Naive B cell (primary cell): ENCODE measurements around the gene ZNF408. TPM values are rescaled to one million over a fixed set of nuclear protein-coding genes. Genes with fewer than 3 reads are reported as not detected.

ENCODE experiments used
- ATAC-seq, 2 donors: fragments of 150-1000 bp; cut with Tn5 transposase; 2 replicates each; pipeline ENCODE4 v1.10.0; 2021; ENCODE audit warnings: low read depth in 2 of 2, mild to moderate bottlenecking in 2 of 2, moderate library complexity in 2 of 2
- DNase-seq: peaks from one replicate; pipeline ENCODE4 v3.0.0; 2022
- H3K27ac Mint-ChIP-seq, 6 donors: one replicate each; pipeline ENCODE4 v1.8.0; 2020 to 2022; ENCODE audit warnings: mild to moderate bottlenecking in 6 of 6, mixed read lengths in 6 of 6, moderate library complexity in 5 of 6, inconsistent platforms in 2 of 6
- H3K27me3 Mint-ChIP-seq, 3 donors: one replicate each; pipeline ENCODE4 v1.8.0; 2021 to 2022; ENCODE audit warnings: mixed read lengths in 3 of 3, mild to moderate bottlenecking in 1 of 3
- H3K36me3 Mint-ChIP-seq, 2 donors: one replicate each; pipeline ENCODE4 v1.8.0; 2020 to 2022; ENCODE audit warnings: mixed read lengths in 2 of 2, inconsistent platforms in 1 of 2, mild to moderate bottlenecking in 1 of 2
- H3K4me1 Mint-ChIP-seq, 3 donors: one replicate each; pipeline ENCODE4 v1.8.0; 2020 to 2022; ENCODE audit warnings: mixed read lengths in 3 of 3, inconsistent platforms in 1 of 3, mild to moderate bottlenecking in 1 of 3, moderate library complexity in 1 of 3
- H3K4me3 Mint-ChIP-seq, 8 donors: one replicate each; pipeline ENCODE4 v1.8.0; 2020 to 2022; ENCODE audit warnings: mild to moderate bottlenecking in 8 of 8, mixed read lengths in 8 of 8, moderate library complexity in 8 of 8, inconsistent platforms in 2 of 8
- H3K9me3 Mint-ChIP-seq, 7 donors: one replicate each; pipeline ENCODE4 v1.8.0; 2020 to 2022; ENCODE audit warnings: mixed read lengths in 7 of 7, mild to moderate bottlenecking in 5 of 7, inconsistent platforms in 2 of 7, moderate library complexity in 1 of 7
- polyA plus RNA-seq, 6 donors: library from polyadenylated mRNA; unstranded; fragments of 300-500 nt; fragmentation: Illumina TruSeq; gene quantifications; one replicate each; pipeline ENCODE4 v1.2.3, GENCODE V29; 2021; ENCODE audit warnings: low read depth in 6 of 6

The ZNF408 gene
- polyA plus RNA-seq = 10 to 100 TPM in 5 of 6 donors, 1 to 10 TPM in 1; 6.2 to 13.8 (median 11.3) TPM

DNA sequence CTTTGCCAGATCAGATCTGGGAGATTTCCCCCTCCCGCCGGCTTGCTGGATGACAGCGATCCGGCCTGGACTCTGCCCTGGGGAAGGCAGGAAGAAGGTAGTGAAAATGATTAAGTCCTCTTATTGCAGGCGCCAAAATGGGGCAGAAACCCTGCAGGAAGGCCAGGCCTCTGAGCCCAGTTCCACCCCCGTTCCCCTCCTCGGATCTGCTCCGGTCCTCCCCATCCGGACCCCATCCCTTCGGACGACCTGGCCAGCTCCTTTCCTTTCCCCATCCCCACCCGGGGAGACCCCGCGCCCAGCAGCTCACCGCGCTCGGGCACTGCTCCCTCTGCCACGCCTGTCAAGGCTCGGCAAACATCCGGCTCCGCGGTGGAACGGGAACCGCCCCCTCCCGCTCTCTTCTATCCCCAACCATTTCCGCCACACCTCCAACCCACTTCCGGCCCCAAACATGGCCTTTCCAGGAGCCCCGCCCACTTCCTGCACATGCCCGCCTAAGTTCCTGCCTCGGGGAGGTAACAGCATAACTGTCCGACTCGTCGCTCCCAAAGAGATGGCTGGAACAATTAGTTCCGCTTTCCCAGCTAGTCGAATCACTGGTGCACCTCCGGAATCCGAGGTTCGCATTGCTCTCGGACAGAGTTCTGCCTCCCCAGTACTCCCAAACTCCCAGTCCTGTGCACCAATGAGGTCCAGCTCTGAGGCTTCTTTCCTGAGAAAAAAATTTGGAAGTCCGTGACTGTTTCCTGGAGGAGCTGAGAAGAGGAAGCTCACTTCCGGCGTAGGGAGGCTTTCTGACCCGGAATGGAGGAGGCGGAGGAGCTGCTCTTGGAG, at the start of gene ZNF408, which contains the start of gene ARHGAP1:
Gene ZNF408 (plus strand): TSS at position 791 of the 837 bp plus-strand sequence. CDS start 17 bp downstream, at position 808.
Gene ARHGAP1 (minus strand): TSS at position 379 of the 837 bp plus-strand sequence. CDS start 4,512 bp downstream, outside the sequence.
- peaks cover 39 to 64% (median 52%) of the 10 kb centered on the region in 3 donors for H3K4me1 Mint-ChIP-seq
- H3K36me3 Mint-ChIP-seq = peaks cover 0 to 5% of the 10 kb centered on the region in 2 donors
- ATAC-seq = peak; percentile 94

GRCh38 chr11:46655631-46656030, 45.2 kb upstream of the ZNF408 start:
- Mint-ChIP-seq H3K4me3 (no peak overlapping the region), H3K9me3 (no peaks in the 10 kb centered on the region), H3K27me3 (no peaks in the 10 kb centered on the region), H3K36me3 (peaks cover 9 to 27% of the 10 kb centered on the region in 2 donors), H3K4me1 (peaks cover 0 to 3% (median 0%) of the 10 kb centered on the region in 3 donors), H3K27ac (no peak overlapping the region)
- ATAC-seq (no peak), DNase-seq (no peak)

More for the DNA sequence above, at the start of gene ZNF408, which contains the start of gene ARHGAP1:
- no peaks in the 10 kb centered on the region for H3K9me3 Mint-ChIP-seq
- peak; percentile 97 for DNase-seq
- peak within 1 kb of the TSS; percentile 97 to 100 (median 98) for H3K4me3 Mint-ChIP-seq
- H3K27me3 Mint-ChIP-seq = no peaks in the 10 kb centered on the region
- peak within 1 kb of the TSS; percentile 89 to 98 (median 96) for H3K27ac Mint-ChIP-seq

DNA sequence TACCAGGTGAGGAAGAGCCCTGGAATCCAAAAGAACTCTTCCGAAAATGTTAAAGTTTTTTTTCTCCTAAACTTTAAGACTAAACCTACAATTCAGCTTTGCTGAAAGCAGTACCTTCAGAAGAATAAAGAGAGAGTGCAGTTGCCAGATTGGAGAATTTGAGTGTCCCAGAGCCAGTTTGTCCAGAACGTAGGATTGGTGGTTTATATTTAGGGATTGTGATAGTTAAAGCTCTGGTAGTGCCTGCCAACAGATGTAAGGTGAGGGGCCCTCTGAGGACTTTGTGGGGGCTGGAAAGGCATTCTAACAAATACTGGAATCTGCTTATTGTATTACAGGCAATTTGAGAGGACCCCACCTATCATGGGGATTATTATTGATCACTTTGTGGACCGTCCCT, 43.6 kb upstream of the ZNF408 start:
- no peak for ATAC-seq
- Mint-ChIP-seq H3K27ac (peak overlapping the region in 1 of 6 donors; percentile 15), H3K36me3 (peaks cover 0 to 20% of the 10 kb centered on the region in 2 donors)

GRCh38 chr11:46658259-46658658, 42.6 kb upstream of the ZNF408 start:
- no peaks in the 10 kb centered on the region for H3K4me1 Mint-ChIP-seq
- H3K4me3 Mint-ChIP-seq = no peak overlapping the region
- ATAC-seq (no peak), DNase-seq (no peak)
- H3K27ac Mint-ChIP-seq = no peak overlapping the region
- no peaks in the 10 kb centered on the region for H3K9me3 Mint-ChIP-seq
- peaks cover 0 to 20% of the 10 kb centered on the region in 2 donors for H3K36me3 Mint-ChIP-seq
- H3K27me3 Mint-ChIP-seq = no peaks in the 10 kb centered on the region

More for the DNA sequence above, 43.6 kb upstream of the ZNF408 start:
- Mint-ChIP-seq H3K9me3 (no peaks in the 10 kb centered on the region), H3K4me3 (no peak overlapping the region), H3K4me1 (no peaks in the 10 kb centered on the region), H3K27me3 (no peaks in the 10 kb centered on the region)
- DNase-seq = no peak

GRCh38 chr11:46659908-46660307, 40.9 kb upstream of the ZNF408 start:
- no peaks in the 10 kb centered on the region for H3K27me3 Mint-ChIP-seq
- no peaks in the 10 kb centered on the region for H3K9me3 Mint-ChIP-seq
- no peak overlapping the region for H3K4me3 Mint-ChIP-seq
- ATAC-seq (no peak), DNase-seq (no peak)
- peaks cover 13 to 20% of the 10 kb centered on the region in 2 donors for H3K36me3 Mint-ChIP-seq
- no peaks in the 10 kb centered on the region for H3K4me1 Mint-ChIP-seq
- peak overlapping the region in 2 of 6 donors; percentile 1 to 17 for H3K27ac Mint-ChIP-seq

DNA sequence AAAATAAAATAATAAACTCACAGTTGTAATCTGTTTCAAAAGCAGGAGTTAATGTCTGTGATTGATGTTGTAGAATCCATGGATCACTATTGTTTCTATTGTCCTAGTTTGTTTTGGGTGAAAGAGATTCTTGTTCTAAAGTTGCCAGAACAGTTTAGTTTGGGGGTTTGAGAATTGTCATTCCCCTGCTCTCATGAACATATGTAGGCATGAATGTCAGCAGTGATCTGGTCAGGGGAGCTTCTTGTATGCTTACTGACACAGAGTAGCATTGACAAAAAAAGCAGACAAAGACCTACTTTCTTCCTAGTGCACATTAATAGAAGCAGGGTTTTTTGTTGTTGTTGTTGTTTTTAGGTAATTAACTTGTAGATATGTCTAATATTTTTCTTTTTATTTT, 39.0 kb upstream of the ZNF408 start:
- DNase-seq (no peak), ATAC-seq (no peak)
- H3K36me3 Mint-ChIP-seq = peaks cover 18 to 26% of the 10 kb centered on the region in 2 donors
- H3K27ac Mint-ChIP-seq = no peak overlapping the region
- no peaks in the 10 kb centered on the region for H3K27me3 Mint-ChIP-seq
- peaks cover 0 to 2% (median 0%) of the 10 kb centered on the region in 3 donors for H3K4me1 Mint-ChIP-seq
- no peaks in the 10 kb centered on the region for H3K9me3 Mint-ChIP-seq
- H3K4me3 Mint-ChIP-seq = no peak overlapping the region

- Mint-ChIP-seq H3K27me3 (no peaks in the 10 kb centered on the region), H3K36me3 (peaks cover 22 to 23% of the 10 kb centered on the region in 2 donors), H3K9me3 (no peaks in the 10 kb centered on the region), H3K4me1 (peaks cover 0 to 4% (median 0%) of the 10 kb centered on the region in 3 donors), H3K4me3 (no peak overlapping the region), H3K27ac (no peak overlapping the region)
- DNase-seq (no peak), ATAC-seq (no peak)
Measured at GRCh38 chr11:46662366-46662765, 38.5 kb upstream of the ZNF408 start.

GRCh38 chr11:46663277-46663940, 37.4 kb upstream of the ZNF408 start:
- no peaks in the 10 kb centered on the region for H3K27me3 Mint-ChIP-seq
- DNase-seq (no peak), ATAC-seq (no peak)
- no peak overlapping the region for H3K4me3 Mint-ChIP-seq
- peaks cover 22 to 23% of the 10 kb centered on the region in 2 donors for H3K36me3 Mint-ChIP-seq
- peak overlapping the region in 1 of 6 donors; percentile 66 for H3K27ac Mint-ChIP-seq
- H3K4me1 Mint-ChIP-seq = peaks cover 0 to 4% (median 0%) of the 10 kb centered on the region in 3 donors
- no peaks in the 10 kb centered on the region for H3K9me3 Mint-ChIP-seq

GRCh38 chr11:46664612-46665011, 36.2 kb upstream of the ZNF408 start:
- Mint-ChIP-seq H3K9me3 (no peaks in the 10 kb centered on the region), H3K27me3 (no peaks in the 10 kb centered on the region), H3K27ac (peak overlapping the region in 2 of 6 donors; percentile 39 to 69), H3K4me3 (no peak overlapping the region), H3K36me3 (peaks cover 21 to 25% of the 10 kb centered on the region in 2 donors), H3K4me1 (peaks cover 0 to 4% (median 0%) of the 10 kb centered on the region in 3 donors)
- ATAC-seq (no peak), DNase-seq (no peak)

DNA sequence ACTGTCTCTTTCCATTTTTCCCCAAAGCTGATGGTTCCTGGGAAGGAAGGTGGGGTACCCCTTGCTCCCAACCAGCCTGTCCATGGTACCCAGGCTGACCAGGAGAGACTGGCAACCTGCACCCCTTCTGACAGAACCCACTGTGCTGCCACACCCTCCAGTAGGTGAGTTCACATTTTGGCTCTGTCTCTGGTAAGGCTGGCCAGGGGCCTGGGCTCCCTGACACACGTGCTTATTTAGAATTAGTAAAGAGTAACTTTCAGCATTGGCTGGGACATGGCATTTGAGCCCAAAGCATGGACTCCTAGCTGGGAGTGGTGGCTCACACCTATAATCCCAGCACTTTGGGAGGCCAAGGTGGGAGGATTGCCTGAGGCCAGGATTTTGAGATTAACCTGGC, 35.5 kb upstream of the ZNF408 start:
- no peak overlapping the region for H3K4me3 Mint-ChIP-seq
- peaks cover 18 to 28% of the 10 kb centered on the region in 2 donors for H3K36me3 Mint-ChIP-seq
- H3K27ac Mint-ChIP-seq = peak overlapping the region in 1 of 6 donors; percentile 39

DNA sequence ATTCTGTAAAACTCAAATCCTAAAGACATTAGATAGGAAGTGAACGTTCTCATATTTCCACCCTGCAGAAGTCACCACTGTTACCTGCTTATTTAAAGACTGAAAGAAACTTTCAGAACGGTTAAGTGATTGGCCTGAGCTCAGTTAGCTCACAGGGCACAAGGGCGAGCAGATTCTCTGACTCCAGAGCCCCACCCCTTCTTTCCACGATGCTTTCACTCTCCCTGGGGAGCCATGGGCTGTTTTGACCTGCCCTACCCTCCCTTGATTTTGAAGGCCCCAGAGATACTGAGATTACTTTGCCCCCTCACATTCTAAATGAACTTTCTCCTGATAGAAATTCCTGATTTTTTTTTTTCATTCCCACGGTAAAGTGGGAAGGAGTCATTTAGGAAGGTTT, 34.3 kb upstream of the ZNF408 start:
- H3K27ac Mint-ChIP-seq = peak overlapping the region in 2 of 6 donors; percentile 51 to 59
- DNase-seq (no peak), ATAC-seq (no peak)
- no peaks in the 10 kb centered on the region for H3K27me3 Mint-ChIP-seq
- no peak overlapping the region for H3K4me3 Mint-ChIP-seq
- no peaks in the 10 kb centered on the region for H3K9me3 Mint-ChIP-seq
- H3K36me3 Mint-ChIP-seq = peaks cover 18 to 28% of the 10 kb centered on the region in 2 donors
- H3K4me1 Mint-ChIP-seq = peaks cover 0 to 4% (median 0%) of the 10 kb centered on the region in 3 donors

More for the DNA sequence above, 35.5 kb upstream of the ZNF408 start:
- ATAC-seq (no peak), DNase-seq (no peak)
- H3K4me1 Mint-ChIP-seq = peaks cover 0 to 4% (median 0%) of the 10 kb centered on the region in 3 donors
- no peaks in the 10 kb centered on the region for H3K9me3 Mint-ChIP-seq
- H3K27me3 Mint-ChIP-seq = no peaks in the 10 kb centered on the region

DNA sequence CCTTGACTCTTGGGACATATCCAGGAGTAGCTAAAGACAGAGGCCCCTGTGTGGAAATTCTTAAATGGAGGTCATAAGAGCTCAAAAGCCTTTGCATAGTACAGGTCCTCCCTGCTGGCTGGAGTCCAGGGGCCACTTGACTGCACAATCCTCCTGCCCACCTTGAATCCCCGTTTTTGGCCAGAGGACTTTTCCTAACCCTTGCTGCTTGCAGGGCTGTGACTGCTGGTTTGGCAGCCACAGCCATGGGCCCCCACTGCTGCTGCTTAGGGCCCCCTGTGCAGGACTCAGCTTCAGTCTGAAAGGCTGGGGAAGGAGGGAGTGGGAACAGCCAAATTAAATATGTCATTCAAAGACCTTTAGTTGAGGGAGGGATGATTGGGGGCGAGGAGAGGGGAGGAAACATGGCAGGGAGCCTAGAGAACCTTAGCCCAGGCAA, 33.8 kb upstream of the ZNF408 start:
- DNase-seq = no peak
- no peaks in the 10 kb centered on the region for H3K27me3 Mint-ChIP-seq
- no peak overlapping the region for H3K4me3 Mint-ChIP-seq
- peaks cover 18 to 30% of the 10 kb centered on the region in 2 donors for H3K36me3 Mint-ChIP-seq
- H3K9me3 Mint-ChIP-seq = no peaks in the 10 kb centered on the region
- peak overlapping the region in 1 of 6 donors; percentile 59 for H3K27ac Mint-ChIP-seq
- H3K4me1 Mint-ChIP-seq = peaks cover 0 to 4% (median 0%) of the 10 kb centered on the region in 3 donors
- no peak for ATAC-seq

- DNase-seq (no peak), ATAC-seq (no peak)
- H3K27ac Mint-ChIP-seq = peak overlapping the region in 2 of 6 donors; percentile 15 to 59
- peaks cover 0 to 4% (median 3%) of the 10 kb centered on the region in 3 donors for H3K4me1 Mint-ChIP-seq
- H3K9me3 Mint-ChIP-seq = no peaks in the 10 kb centered on the region
- no peaks in the 10 kb centered on the region for H3K27me3 Mint-ChIP-seq
- peaks cover 18 to 39% of the 10 kb centered on the region in 2 donors for H3K36me3 Mint-ChIP-seq
- peak overlapping the region in 1 of 8 donors; percentile 4 for H3K4me3 Mint-ChIP-seq
Measured at GRCh38 chr11:46668480-46669085, 32.2 kb upstream of the ZNF408 start.
